Lower lobe of right lung (tissue), 2 donors: ENCODE data around the gene EID1. TPM values are rescaled to one million over a fixed set of nuclear protein-coding genes. Genes with fewer than 3 reads are reported as not detected.

Experiments used
- ATAC-seq, 2 donors: fragments of 200-7000 bp; cut with Tn5 transposase; one replicate each; pipeline ENCODE4 v1.9.1; 2020 to 2022; ENCODE audit warnings: mild to moderate bottlenecking in 2 of 2, moderate library complexity in 2 of 2
- DNase-seq: peaks from one replicate; pipeline ENCODE4 v3.0.0-alpha.2; 2020
- H3K27ac ChIP-seq: fragments of 200-600 bp; one replicate; pipeline ENCODE4 v1.8.0; 2022
- H3K27me3 ChIP-seq: fragments of 200-600 bp; one replicate; pipeline ENCODE4 v1.8.0; 2022; ENCODE audit warnings: low read depth
- H3K36me3 ChIP-seq: fragments of 200-600 bp; one replicate; pipeline ENCODE4 v1.8.0; 2022; ENCODE audit warnings: mild to moderate bottlenecking
- H3K4me1 ChIP-seq: fragments of 200-600 bp; one replicate; pipeline ENCODE4 v1.8.0; 2022
- H3K4me3 ChIP-seq: fragments of 200-600 bp; one replicate; pipeline ENCODE4 v1.8.0; 2022; ENCODE audit warnings: mild to moderate bottlenecking
- H3K9me3 ChIP-seq: fragments of 200-600 bp; one replicate; pipeline ENCODE4 v1.8.0; 2022
- CTCF ChIP-seq: fragments of 200-600 bp; IDR thresholded peaks from one replicate; pipeline ENCODE4 v1.8.0; 2022; ENCODE audit warnings: antibody characterized with exemption, mild to moderate bottlenecking
- intact Hi-C: fragments of 100-400 bp; cut with DNase I; formaldehyde crosslinking; loops from one replicate; pipeline ENCODE4 v1.11.0; 2022
- total RNA-seq: library from RNA; stranded (reverse); fragmentation: NEBNext Ultra II Directional; extraction: Animal tissue kit (Norgen Biotek cat#: 25700); gene quantifications from one replicate; pipeline ENCODE4 v1.2.1, GENCODE V29; 2021
- donor health status: DM: no; HTN: yes; CAD: no; lungs with severe emphysema.

The EID1 gene
- total RNA-seq, 1 donor from 2014 or later = 84.0 TPM

- H3K27ac ChIP-seq = no peak overlapping the region
- H3K4me1 ChIP-seq = no peaks in the 10 kb centered on the region
- H3K27me3 ChIP-seq = no peaks in the 10 kb centered on the region
- DNase-seq (no peak), ATAC-seq (no peak)
- intact Hi-C loops = no loop called here
- no peaks in the 10 kb centered on the region for H3K36me3 ChIP-seq
- H3K9me3 ChIP-seq = no peaks in the 10 kb centered on the region
- TF ChIP-seq CTCF = no peak
- H3K4me3 ChIP-seq = no peak overlapping the region
Measured at GRCh38 chr15:48913141-48913540, 35.2 kb downstream of the EID1 start.

- Histone ChIP-seq H3K27ac (no peak overlapping the region), H3K9me3 (no peaks in the 10 kb centered on the region), H3K4me1 (no peaks in the 10 kb centered on the region), H3K4me3 (no peak overlapping the region), H3K27me3 (peaks cover 5% of the 10 kb centered on the region), H3K36me3 (no peaks in the 10 kb centered on the region)
- ATAC-seq (no peak), DNase-seq (no peak)
- no peak for TF ChIP-seq CTCF
- intact Hi-C loops = no loop called here
Measured at GRCh38 chr15:48914717-48915116, 36.8 kb downstream of the EID1 start.

- no peak for ATAC-seq
- no peak for DNase-seq
- no peaks in the 10 kb centered on the region for H3K4me1 ChIP-seq
- H3K27ac ChIP-seq = no peak overlapping the region
- intact Hi-C loops = no loop called here
- no peak overlapping the region for H3K4me3 ChIP-seq
- H3K9me3 ChIP-seq = no peaks in the 10 kb centered on the region
- TF ChIP-seq CTCF = no peak
- H3K36me3 ChIP-seq = no peaks in the 10 kb centered on the region
- peaks cover 5% of the 10 kb centered on the region for H3K27me3 ChIP-seq
Measured at GRCh38 chr15:48915861-48916260, 37.9 kb downstream of the EID1 start.

- no peaks in the 10 kb centered on the region for H3K4me1 ChIP-seq
- no peak for ATAC-seq
- intact Hi-C loops = no loop called here
Measured at GRCh38 chr15:48916721-48917120, 38.8 kb downstream of the EID1 start.

GRCh38 chr15:48922046-48922445, 44.1 kb downstream of the EID1 start:
- intact Hi-C loops = no loop called here
- ATAC-seq = no peak
- no peak for DNase-seq

More at GRCh38 chr15:48916721-48917120, 38.8 kb downstream of the EID1 start:
- no peak for TF ChIP-seq CTCF
- H3K9me3 ChIP-seq = no peaks in the 10 kb centered on the region
- peaks cover 5% of the 10 kb centered on the region for H3K27me3 ChIP-seq
- no peak for DNase-seq
- no peak overlapping the region for H3K27ac ChIP-seq
- no peaks in the 10 kb centered on the region for H3K36me3 ChIP-seq
- H3K4me3 ChIP-seq = no peak overlapping the region

More at GRCh38 chr15:48922046-48922445, 44.1 kb downstream of the EID1 start:
- H3K27ac ChIP-seq = no peak overlapping the region
- no peak for TF ChIP-seq CTCF
- peaks cover 5% of the 10 kb centered on the region for H3K27me3 ChIP-seq
- no peaks in the 10 kb centered on the region for H3K36me3 ChIP-seq
- no peak overlapping the region for H3K4me3 ChIP-seq
- no peaks in the 10 kb centered on the region for H3K9me3 ChIP-seq
- H3K4me1 ChIP-seq = no peaks in the 10 kb centered on the region
